Large intestine (tissue), 3 donors: ENCODE measurements around the gene CDC42BPB. TPM values are rescaled to one million over a fixed set of nuclear protein-coding genes. Genes with fewer than 3 reads are reported as not detected.

Experiments used
- DNase-seq, 2 donors: peaks; one replicate each; pipeline versions ENCODE4 v3.0.0 to v3.0.0-alpha.2; 2013
- H3K27ac ChIP-seq: one replicate; pipeline ENCODE4 v1.5.1; 2013; ENCODE audit warnings: low read length
- H3K27me3 ChIP-seq: 2 replicates; pipeline ENCODE4 v1.6.1; 2013; ENCODE audit warnings: low read length; ENCODE audit not compliant: control insufficient read depth, insufficient read depth
- H3K36me3 ChIP-seq: 2 replicates; pipeline ENCODE4 v1.6.1; 2013; ENCODE audit warnings: low read length; ENCODE audit not compliant: control insufficient read depth, insufficient read depth
- H3K4me1 ChIP-seq: one replicate; pipeline ENCODE4 v1.6.1; 2013; ENCODE audit warnings: low read length; ENCODE audit not compliant: control insufficient read depth, insufficient read depth
- H3K4me3 ChIP-seq: one replicate; pipeline ENCODE4 v1.5.1; 2013; ENCODE audit warnings: low read length
- H3K9me3 ChIP-seq: one replicate; pipeline ENCODE4 v1.6.1; 2013; ENCODE audit warnings: mild to moderate bottlenecking, low read depth, low read length, moderate library complexity; ENCODE audit not compliant: control insufficient read depth
- WGBS: methylation state at CpG from one replicate; pipeline ENCODE4 v1.1.5; 2013; ENCODE audit warnings: low lambda C conversion rate; ENCODE audit not compliant: insufficient coverage; 5-methylcytosine and 5-hydroxymethylcytosine counted together
- polyA plus RNA-seq: library from polyadenylated mRNA; unstranded; fragments of 120-200 nt; gene quantifications from one replicate; pipeline ENCODE4 v1.2.1, GENCODE V29; 2013

Gene CDC42BPB
- polyA plus RNA-seq, 1 donor: 72.5 TPM

DNA sequence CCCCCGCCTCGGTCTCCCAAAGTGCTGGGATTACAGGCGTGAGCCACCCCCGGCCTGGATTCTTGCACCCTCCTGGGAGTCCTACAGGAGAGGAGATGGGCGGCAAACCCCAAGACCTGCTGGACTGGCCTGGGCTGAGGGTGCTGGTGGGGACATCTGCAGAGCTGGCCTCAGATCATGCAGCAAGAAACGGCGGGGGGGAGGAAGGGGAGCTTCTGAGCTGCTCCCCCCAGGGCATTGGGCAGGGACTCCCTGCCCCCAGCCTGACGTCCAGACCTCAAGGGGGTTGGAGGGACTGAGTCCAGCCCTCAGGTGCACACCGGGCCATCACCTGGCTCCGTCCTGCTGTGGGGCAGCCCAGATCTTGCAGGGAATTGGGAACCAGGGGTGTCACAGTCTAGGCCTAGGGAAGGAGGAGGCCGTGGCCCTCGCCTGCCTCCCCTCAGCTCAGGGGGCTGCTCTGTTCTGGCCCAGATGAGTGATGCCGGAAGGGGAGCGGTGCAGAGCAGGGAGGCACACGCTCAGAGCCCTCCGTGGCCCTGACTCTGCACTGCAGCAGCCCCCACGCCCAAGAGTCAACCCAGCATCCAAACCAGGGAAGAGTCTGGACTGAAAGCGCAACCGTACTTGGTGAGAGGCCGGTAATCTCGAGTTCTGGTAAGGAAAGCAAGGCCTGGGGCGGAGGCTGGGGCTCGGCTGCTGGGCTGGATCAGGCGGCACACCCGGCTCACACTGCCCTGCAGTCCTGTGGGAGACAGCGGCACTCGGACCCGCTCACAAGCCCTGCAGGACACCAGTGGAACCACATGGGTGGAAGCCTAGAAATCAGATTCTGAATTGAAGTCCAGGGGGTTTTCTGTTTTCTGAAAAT is 143.8 kb downstream of the CDC42BPB start:
- Histone ChIP-seq H3K4me1 (no peaks in the 10 kb centered on the region), H3K9me3 (peaks cover 3% of the 10 kb centered on the region), H3K36me3 (peaks cover 2% of the 10 kb centered on the region), H3K27ac (no peak overlapping the region), H3K4me3 (no peak overlapping the region), H3K27me3 (no peaks in the 10 kb centered on the region)
- DNase-seq: no peak
- no CpG with 5 or more reads among the region's 28 CpGs for WGBS

DNA sequence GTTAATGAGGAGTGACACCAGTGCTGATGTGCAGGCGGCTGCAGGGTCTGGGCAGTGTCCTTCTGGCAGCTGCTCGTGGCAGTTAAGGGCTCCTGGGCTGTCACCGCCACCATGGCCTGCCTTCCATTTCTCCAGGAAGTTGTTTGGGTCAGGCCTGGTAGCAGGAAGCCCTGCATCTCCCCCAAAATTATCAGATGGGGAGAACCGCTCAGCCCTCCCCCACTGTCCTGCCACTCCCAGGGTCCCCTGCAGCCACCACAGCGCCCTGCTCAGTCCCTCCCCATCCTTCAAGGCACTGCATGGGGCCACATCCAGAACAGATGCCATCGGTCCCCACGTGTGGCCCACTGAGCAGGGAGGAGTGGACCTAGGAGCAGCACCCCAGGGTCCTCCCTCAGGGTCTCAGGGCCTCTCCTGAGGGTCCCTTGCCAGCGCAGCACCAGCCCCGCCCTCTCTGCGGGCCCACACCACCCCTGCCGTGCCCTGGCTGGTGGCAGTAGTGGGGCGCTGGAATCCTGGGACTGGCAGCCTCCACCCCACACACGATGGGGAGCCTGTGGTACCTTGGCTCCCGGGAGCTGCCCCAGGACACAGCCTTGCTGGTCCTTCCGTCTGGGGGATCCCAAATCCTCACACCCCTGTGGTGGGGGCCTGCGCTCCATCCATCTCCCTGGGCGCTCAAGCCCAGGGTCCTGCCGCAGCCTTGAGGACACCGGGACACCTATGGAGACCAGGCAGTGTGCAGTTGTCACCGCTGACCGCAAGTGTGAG is 145.2 kb downstream of the CDC42BPB start:
- no CpG with 5 or more reads among the region's 21 CpGs for WGBS
- Histone ChIP-seq H3K4me3 (no peak overlapping the region), H3K27me3 (no peaks in the 10 kb centered on the region), H3K9me3 (peaks cover 7% of the 10 kb centered on the region), H3K36me3 (peaks cover 14% of the 10 kb centered on the region), H3K4me1 (no peaks in the 10 kb centered on the region), H3K27ac (no peak overlapping the region)
- DNase-seq: no peak

DNA sequence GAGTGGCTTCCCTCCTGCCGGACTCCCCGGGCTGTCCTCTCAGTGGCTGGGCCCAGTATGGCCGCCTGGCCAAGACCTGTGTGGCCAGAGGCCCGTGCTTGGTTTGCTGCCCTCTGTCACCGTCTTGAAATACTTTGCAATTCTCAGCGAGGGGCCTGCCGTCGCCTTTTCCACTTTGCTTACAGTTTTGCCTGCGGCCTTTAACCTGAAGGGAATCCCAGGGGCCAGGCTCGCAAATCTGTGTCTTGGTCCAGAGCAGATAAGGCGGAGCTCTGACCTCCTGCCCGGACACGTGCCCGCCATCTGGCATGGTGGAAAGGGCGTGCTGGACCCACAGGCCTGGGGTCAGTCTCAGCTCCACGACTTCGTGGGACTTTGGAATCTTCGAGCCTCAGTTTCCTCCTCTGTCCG is 145.8 kb downstream of the CDC42BPB start:
- H3K27me3 ChIP-seq: no peaks in the 10 kb centered on the region
- peaks cover 20% of the 10 kb centered on the region for H3K36me3 ChIP-seq
- no CpG with 5 or more reads among the region's 19 CpGs for WGBS
- DNase-seq: no peak
- no peaks in the 10 kb centered on the region for H3K4me1 ChIP-seq
- no peak overlapping the region for H3K27ac ChIP-seq
- H3K9me3 ChIP-seq: peaks cover 9% of the 10 kb centered on the region
- no peak overlapping the region for H3K4me3 ChIP-seq

DNA sequence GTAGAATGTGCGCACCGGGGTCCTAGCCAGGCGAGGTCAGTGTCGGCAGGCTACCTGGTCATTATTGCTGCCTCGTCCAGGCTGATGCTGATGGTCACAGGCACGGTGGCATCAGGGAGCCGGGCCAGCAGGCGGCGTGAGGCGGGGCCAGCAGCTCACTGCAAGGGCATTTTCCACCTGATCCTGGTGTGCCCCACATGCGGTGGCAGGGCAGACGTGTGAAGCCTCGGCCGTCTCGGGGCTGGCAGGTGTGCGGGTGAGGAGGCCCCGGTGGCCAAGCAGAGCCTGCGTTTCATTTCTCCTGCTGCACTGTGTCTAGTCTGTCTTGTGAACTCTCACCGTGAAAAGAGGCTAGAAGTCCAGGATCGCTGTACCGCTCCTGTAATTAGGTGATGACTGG is 146.9 kb downstream of the CDC42BPB start:
- H3K27me3 ChIP-seq: no peaks in the 10 kb centered on the region
- no peaks in the 10 kb centered on the region for H3K4me1 ChIP-seq
- H3K27ac ChIP-seq: no peak overlapping the region
- peaks cover 9% of the 10 kb centered on the region for H3K9me3 ChIP-seq
- H3K36me3 ChIP-seq: peaks cover 23% of the 10 kb centered on the region
- no peak overlapping the region for H3K4me3 ChIP-seq
- WGBS: no CpG with 5 or more reads among the region's 21 CpGs
- no peak for DNase-seq

DNA sequence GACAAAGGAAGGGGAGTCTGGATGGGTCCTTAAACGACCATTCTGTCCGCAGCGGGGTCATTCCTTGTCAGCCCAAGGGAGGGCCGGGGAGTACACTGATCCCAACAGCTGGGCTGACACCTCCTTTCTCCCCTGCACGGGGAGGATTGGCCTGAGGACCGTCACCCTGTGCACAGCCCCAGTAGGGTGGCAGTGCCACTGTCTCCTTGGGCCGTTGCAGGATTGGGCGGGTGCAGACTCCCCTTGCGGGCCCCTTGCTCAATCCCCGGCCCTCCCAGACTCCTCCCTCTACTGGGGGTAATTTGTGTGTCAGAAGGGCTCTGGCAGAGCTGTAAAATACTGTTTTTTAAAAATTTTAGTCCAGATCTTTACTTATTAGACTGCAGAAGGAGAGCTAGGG is 147.4 kb downstream of the CDC42BPB start:
- no CpG with 5 or more reads among the region's 10 CpGs for WGBS
- H3K9me3 ChIP-seq: peaks cover 9% of the 10 kb centered on the region

DNA sequence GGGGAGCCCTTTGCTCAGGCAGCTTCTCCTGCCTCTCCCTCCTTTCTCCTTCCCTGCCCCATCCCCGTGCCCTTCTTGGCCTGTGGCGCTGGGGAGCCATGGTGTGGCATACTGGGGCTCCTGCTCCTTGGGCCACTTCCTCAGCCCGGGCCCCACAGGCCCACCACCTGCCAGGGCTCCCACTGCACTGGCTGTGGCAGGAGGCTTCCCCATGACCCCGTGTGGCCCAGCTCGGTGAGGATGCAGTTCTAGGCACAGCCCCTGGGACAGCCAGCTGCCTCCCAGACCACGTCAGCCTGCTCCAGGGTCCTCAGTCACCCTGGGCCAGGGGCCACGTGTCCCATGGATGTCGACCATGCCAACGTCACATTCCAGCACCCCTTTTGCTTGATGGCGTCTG is 147.9 kb downstream of the CDC42BPB start:
- no peak for DNase-seq
- Histone ChIP-seq H3K4me3 (no peak overlapping the region), H3K27ac (no peak overlapping the region), H3K9me3 (peaks cover 9% of the 10 kb centered on the region), H3K36me3 (peaks cover 28% of the 10 kb centered on the region), H3K27me3 (no peaks in the 10 kb centered on the region), H3K4me1 (no peaks in the 10 kb centered on the region)
- WGBS: no CpG with 5 or more reads among the region's 10 CpGs

More for the DNA sequence above, 147.4 kb downstream of the CDC42BPB start:
- DNase-seq: no peak
- no peak overlapping the region for H3K27ac ChIP-seq
- H3K36me3 ChIP-seq: peaks cover 28% of the 10 kb centered on the region
- H3K4me3 ChIP-seq: no peak overlapping the region
- H3K4me1 ChIP-seq: no peaks in the 10 kb centered on the region
- no peaks in the 10 kb centered on the region for H3K27me3 ChIP-seq

DNA sequence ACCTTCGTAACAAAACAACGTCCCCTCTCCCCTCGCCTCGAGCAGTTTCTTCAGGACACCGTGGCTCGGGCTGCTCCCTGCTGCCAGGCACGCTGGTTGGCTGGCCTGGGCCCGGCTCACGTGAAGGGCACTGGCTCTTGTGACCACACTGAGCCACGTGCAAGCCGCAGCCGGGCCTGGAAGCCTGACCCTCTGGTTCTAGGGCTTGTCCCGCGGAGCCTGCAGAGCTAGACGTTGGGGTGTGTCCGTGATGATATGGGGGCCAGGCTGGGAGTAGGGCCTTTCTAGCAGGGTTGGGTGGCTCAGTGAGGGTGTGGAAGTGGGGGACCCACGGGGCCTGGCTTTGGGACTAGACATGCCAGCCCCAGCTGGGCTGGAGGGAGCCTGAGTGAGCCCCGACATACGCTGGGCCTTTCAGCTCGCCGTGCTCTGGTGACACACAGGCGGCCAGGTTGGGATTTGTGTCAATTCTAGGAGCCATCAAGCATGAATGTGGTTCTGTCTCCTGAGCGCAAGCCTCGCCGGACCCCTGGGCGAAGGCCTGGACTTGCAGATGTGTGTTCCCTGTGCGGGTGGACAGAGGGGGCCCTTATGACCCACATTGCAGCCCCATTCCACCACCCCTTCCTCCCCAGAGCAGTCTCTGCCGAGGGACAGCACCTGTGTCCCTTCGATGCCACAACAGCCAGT is 148.4 kb downstream of the CDC42BPB start:
- Histone ChIP-seq H3K4me3 (no peak overlapping the region), H3K36me3 (peaks cover 33% of the 10 kb centered on the region), H3K27ac (no peak overlapping the region), H3K4me1 (no peaks in the 10 kb centered on the region), H3K27me3 (no peaks in the 10 kb centered on the region), H3K9me3 (peaks cover 9% of the 10 kb centered on the region)
- no CpG with 5 or more reads among the region's 29 CpGs for WGBS
- DNase-seq: no peak

DNA sequence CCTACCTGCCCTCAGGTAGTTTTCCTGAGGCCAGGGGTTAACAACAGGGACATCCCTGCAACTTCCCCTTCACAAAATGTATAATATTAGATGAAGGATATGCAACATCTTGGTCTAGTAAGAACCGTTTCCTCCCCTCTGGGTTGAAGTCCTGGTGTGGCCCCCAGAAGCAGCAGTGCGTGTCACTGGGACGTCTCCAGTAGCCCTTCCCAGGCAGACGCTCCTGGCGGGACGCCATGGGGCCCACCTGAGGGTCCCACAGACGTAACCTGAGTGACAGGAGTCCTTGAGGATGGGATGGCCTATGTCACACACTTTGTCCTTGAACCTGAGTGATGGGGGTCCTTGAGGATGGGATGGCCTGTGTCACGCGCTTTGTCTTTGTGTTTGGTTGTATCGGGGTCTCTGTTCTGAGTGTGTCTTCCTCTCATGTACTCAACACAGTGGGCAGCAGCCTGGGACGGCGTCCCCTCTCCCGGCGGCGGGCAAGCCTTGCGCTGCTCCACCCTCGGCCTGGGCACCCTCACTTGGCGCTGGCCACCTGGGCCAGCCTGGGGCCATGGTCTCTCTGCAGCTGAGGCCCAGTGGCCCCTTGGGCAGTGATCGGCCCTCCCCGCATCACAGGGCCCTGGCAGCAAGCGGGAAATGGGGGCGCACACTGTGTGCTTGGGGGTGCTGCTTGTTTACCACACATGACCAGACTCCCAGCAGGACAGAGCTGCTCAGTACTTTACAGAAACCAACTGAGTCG is 149.2 kb downstream of the CDC42BPB start:
- Histone ChIP-seq H3K9me3 (peaks cover 9% of the 10 kb centered on the region), H3K36me3 (peaks cover 40% of the 10 kb centered on the region), H3K4me3 (no peak overlapping the region), H3K27me3 (no peaks in the 10 kb centered on the region), H3K27ac (no peak overlapping the region), H3K4me1 (no peaks in the 10 kb centered on the region)
- DNase-seq: no peak
- no CpG with 5 or more reads among the region's 23 CpGs for WGBS

DNA sequence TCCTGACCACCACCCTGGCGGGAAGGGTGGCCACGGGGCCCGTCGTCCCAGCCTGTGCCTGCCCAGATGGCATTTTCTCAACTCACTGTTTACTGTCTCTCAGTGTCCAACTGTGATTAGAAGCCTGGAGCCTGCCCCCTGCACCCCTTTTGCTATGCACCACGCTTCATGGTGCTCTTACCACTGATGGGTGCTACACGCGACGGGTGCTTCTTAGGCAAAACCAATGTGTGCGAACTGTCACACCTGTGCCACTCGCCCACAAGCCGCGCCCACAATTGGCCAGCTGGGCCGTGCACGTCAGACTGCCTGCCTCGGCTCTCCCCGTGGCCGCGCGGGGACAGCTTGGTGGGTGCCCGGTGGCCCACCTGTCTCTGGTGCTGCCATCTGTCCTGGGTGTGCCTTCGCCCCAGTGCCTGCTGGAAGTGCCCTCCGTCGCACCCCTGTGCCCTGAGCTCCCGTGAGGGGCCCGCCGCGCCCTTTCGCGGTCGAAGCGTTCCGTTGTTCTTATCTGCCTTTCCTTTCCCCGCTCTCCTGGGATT is 150.0 kb downstream of the CDC42BPB start:
- Histone ChIP-seq H3K4me1 (no peaks in the 10 kb centered on the region), H3K9me3 (peaks cover 9% of the 10 kb centered on the region), H3K4me3 (no peak overlapping the region), H3K36me3 (peaks cover 45% of the 10 kb centered on the region), H3K27ac (no peak overlapping the region), H3K27me3 (no peaks in the 10 kb centered on the region)
- DNase-seq: no peak
- WGBS: no CpG with 5 or more reads among the region's 33 CpGs
